ENCODE results near the gene RESP18.
A peak's percentile ranks its signal among the peaks of the same experiment; 100 is the strongest.
"Not testable (repeated sequence)": the region's sequence is repeated elsewhere in the genome, so short reads cannot be mapped to it uniquely, and the experiment has no call there.

Gene RESP18

GRCh38 chr2:219290381-219291171, 42.0 kb downstream of the RESP18 start:
- no peak for DNase-seq

- DNase-seq: no peak
Observed at GRCh38 chr2:219289537-219290361, 42.8 kb downstream of the RESP18 start.

- no peak for DNase-seq
Observed at GRCh38 chr2:219289195-219289536, 43.4 kb downstream of the RESP18 start.

DNA sequence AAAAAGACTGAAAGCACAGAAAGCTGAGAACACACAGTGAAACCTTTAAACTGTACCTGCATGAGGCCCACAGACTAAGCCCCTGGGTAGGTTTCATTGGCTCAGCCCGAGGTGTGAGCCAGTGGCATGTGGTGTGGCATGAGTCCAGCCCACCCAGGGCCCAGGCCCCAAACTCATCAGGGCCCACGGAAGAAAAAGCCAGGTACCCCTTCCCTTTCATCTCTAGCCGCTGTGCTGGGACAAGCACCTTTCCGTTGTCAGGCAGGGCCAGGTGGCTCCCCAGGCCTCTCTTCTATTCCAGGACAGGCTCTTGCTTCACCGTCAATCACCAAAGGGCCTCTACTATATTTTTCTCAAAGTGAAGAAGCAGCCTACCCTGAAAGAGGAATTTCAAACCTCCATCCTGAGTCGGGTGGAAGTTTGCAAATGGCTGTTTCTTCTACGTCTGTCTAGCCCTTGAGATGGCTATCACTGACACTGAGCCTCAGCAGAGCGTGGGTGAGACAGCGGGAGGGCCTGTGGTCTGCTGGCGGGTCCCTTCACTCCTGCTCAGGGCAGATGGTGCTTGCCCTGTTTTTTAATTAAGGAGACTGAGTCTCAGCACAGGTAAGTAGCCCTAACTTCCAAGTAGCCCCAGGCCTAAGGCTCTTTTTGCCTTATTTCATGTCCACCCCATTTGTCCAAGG, 44.8 kb downstream of the RESP18 start:
- no peak for DNase-seq

DNA sequence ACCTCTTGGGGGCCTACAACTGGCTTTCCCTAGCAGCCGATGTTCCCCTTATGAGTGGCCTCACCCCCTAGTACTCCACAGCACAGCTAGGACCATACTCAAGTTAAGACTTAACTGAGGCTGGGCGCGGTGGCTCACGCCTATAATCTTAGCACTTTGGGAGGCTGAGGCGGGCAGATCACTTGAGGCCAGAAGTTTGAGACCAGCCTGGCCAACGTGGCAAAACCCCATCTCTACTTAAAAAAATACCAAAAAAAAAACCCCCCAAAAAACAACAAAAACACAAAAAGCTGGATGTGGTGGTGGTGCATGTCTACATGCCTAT, 45.5 kb downstream of the RESP18 start:
- not testable (repeated sequence) for DNase-seq

DNA sequence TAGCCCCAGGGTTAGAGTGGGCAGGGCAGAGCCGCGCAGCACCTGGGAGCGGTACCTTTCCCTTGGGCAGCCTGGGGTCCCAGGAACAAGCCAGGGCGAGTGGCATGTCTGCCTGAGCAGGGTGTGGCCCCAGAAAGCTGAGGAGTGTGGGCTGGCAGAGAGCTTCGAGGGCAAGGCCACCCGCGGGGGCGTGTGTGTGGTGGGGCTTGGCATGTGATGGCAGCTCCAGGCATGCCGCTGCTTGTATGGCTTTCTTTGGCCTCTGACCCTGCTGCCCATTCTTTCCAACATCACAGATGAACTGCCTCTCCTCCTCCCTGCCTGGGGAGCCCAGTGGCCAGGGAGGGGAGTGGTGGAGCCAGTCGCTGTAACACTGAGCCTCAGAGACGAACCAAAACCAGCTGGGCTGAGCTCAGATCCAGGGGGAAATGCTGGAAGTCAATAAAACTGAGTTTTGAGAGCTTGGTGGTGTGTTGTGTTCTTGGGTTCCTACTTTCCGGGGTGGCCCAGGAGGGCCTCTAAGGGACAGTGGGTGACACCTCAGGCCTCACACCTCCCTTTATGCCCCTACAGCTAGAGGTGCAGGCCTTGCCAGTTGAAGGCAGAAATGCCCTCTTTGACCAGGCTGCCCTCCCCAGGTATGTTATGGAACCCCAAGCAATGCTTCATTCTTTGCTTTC, 46.0 kb downstream of the RESP18 start:
- no peak for DNase-seq

DNA sequence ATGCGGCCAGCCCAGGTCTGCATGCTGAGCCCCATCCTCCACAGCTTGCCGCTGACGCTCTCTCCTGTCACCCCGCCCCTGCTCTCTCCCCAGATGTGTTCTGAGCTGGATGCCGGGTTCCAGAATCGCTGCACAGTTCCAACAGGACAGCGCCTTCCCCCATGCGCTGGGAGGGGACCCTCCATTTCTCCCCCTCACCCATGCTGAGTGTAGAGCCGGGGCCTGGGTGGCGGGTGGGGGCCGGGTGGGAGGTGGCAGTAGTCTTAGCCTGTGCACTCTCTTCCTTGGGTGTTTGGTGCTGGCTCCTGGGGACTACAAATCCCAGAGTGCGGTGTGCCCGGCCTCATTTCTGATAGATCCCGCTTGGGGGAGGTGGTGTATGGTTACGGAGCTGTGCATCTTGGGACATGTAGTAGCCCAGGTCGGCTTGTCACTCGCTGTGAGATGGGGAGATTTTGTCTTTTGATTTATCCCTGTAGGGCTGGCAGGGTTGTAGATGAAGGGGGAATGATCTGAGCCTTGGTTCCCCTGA, 46.6 kb downstream of the RESP18 start:
- DNase-seq: no peak

- no peak for DNase-seq
Observed at GRCh38 chr2:219285373-219285735, 47.2 kb downstream of the RESP18 start.

DNA sequence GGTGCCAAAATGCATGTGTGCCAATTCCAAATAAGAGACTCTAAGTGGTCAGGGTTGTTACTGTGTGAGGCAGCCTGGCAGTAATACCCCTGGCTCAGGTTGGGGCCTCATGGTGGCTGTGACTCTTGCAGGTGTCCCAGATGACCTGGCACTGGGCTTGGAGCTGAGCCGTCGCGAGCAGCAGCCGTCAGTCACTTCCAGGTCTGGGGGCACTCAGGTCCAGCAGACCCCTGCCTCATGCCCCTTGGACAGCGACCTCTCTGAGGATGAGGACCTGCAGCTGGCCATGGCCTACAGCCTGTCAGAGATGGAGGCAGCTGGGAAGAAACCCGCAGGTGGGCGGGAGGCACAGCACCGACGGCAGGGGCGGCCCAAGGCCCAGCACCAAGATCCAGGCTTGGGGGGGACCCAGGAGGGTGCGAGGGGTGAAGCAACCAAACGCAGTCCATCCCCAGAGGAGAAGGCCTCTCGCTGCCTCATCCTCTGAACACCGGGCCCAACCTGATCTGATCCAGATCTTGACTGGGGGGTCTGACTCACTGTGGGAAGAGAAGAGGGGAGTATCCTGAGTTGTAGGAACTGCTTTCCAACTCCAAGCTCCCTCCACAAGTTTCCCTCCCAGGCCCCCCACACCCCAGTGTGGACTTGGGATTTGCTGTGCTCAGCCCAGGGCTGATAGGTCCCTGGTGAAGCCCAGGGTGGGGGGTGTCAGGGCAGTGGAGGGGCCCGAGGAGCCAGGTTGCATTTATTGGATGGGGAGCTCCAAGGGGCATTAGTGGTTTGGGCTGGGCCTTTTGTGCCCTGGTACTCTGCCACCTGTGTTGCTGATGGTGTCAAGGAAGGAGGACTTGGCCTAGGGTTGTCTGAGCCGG, 47.8 kb downstream of the RESP18 start:
- no peak for DNase-seq

DNA sequence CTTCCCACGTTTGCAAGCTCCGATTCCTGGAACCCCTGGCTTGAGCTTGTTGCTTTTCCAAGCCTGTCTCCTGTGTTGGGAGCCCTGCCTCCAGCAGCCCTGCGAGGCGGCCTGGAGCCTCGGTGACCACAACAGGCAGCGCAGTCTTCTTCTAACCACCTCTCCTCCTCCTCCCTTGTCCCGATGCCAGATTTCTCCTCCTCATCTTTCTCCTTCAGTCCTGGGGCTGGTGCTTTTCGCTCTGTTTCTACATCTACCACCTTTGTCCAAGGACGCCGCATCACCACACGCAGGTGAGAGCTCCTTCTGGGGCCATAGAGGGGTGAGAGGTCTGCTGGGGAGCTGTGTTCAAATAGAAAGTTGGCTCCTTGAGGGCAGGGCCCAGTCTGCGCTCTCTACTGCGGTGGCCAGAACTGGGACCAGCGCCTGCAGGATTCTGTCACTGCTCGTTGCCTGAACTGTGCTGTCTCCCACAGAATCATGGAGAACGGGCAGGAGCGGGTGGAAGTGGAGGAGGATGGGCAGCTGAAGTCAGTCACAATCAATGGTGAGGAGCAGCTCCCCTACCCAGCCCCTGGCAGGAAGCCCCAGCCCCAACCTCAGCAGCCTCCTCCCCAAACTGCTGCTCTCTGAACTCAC, 49.5 kb downstream of the RESP18 start:
- no peak for DNase-seq

DNA sequence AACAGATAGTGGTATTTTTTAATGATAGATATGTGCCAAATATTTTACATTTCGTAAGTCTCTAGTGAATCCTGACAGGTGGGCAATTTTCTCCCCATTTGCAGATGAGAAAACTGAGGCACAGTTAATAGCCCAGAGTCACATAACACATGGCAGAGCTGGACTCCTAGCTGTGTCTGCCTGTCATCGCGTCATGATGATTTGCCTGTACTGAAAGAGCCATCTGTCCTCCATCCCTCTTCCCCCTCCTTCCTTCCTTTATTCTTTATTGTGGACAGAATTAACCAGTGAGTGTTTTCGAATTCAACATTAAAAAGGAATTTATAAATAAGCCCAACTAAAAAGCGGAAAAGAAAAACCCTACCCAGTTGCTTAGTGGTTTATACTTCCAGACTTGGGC, 50.2 kb downstream of the RESP18 start:
- no peak for DNase-seq

DNA sequence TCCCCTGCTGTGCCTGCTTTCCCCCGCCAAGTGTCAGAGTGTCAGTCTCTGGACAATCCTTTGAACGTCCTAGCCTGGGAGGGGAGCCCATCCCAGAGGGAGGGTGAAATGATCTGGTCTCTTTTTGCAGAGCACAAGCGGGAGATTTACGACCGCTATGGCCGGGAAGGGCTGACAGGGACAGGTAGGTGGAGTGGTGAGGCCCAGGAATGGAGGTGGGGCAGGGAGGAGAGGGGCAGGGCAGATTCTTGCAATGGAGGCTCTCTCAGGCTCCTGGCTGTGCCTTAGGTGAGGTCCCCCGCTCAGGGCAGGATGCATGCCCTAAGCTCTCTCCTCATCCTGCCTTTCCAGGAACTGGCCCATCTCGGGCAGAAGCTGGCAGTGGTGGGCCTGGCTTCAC, 51.0 kb downstream of the RESP18 start:
- no peak for DNase-seq

DNA sequence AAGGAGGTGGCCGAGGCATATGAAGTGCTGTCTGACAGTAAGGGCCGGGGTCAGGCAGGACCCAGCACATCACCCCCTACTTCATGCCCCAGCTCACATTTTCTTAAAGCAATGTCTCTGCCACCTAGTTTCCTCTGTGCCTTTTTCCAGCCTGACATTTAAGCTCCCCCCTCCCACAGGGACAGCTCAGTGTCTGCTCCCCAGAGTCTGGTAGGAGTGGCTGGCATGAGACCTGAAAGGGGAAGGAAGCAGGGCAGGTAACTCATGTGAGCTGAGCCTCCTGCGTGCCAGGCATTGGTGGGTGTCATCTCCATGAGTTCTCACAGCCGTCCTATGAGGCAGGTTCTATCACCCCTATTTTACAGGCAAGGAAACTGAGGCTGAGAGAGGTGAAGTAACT, 51.9 kb downstream of the RESP18 start:
- no peak for DNase-seq

DNA sequence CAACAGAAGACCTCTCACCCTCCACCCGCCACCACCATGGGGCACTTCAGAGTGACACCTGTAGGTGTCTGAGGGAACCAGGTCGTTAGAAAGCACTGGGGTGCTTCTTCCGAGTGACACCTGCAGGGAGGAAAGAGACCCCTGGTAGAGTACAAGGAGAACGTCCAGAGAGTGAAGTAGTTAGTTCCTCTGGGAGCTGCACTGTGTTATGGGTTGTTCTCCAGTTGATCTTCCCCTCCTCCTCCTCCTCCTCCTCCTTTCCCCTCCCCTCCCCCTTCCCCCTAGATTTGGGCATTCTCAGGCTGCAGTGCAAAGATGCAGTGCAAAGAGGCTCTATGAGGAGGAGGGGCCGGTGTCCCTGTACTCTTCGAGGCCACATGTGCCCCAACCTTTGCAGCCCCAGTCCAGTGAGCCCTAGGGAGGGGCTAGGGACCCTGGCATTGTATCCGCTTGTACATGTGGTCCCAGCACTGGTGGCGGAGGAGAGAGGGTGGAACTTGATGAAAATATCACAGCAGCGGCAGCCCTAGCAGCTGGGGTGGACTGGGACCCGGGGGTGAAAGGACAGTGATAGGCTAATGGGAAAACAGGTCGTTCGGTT, 52.5 kb downstream of the RESP18 start:
- DNase-seq: no peak

GRCh38 chr2:219279151-219279915, 53.2 kb downstream of the RESP18 start, which contains the start of gene DNAJB2:
TSS of gene DNAJB2 (plus strand) at chr2:219279366. CDS start at chr2:219279834, 468 bp downstream.
- DNase-seq: peak; percentile 99

DNA sequence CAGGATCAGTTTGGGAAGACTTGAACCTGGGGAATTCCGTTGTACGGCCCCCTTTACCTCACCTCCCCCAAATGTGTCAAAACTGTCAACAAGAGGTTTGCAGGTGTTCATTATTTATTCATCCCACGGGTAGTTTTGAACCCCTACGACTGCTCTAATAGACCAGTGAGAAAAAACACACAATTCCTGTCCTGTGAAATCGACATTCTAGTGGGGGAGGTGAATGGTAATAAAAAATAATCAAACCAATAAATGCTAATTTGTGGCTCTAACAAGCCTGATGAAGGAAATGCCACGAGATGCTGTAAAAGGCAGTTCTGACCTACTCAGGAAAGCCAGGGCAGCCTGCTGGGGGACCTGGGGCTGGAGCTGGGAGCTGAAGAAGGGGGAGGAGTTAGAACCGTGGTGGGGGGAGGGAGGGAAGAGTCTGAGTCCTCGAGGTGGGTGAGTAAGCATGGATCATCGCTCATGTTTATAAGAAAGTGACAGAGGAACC, 53.8 kb downstream of the RESP18 start:
- DNase-seq: no peak

- peak; percentile 82 for DNase-seq
Observed at GRCh38 chr2:219277703-219278654, 54.6 kb downstream of the RESP18 start.

Measured in CD4-positive, alpha-beta T cell treated with Interleukin-17A for 4 hours (primary cell).